ENCODE results near the gene DRG2.

Gene DRG2

DNA sequence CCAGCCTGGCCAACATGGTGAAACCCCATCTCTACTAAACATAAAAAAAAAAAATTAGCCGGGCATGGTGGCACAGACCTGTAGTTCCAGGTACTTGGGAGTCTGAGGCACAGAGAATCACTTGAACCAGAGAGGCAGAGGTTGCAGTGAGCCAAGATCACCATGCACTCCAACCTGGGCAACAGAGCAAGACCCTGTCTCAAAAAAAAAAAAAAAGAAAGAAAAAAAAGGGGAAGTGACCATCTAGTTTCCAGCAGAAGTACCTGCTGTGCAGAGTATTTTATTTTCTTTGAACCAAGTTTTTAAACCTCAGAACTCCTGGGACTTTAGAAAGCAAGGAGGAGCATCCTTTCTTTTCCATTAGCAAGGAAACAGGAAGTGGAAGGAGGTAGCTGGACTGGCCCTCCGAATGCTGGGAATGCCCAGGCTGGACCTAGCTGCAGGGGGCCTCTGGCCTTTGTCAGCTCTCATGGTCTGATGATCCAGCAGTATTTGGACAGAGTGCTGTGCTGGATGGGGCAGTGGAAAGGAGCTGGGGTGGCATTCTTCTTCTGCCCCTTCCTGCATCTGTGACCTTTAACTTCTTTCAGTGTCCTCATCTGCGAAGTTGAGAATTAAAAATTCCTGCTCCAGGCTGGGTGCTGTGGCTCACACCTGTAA lies 41.9 kb upstream of the DRG2 start:
- Histone ChIP-seq H3K27me3 (ENCODE audit: insufficient read depth, poor library complexity, severe bottlenecking) (no peaks in the 10 kb centered on the region), H3K9me3 (ENCODE audit: severe bottlenecking) (no peaks in the 10 kb centered on the region), H3K27ac (ENCODE audit: poor library complexity, severe bottlenecking) (no peak overlapping the region), H3K36me3 (ENCODE audit: low read depth) (peaks cover 33% of the 10 kb centered on the region), H3K4me3 (ENCODE audit: severe bottlenecking) (no peak overlapping the region), H3K4me1 (ENCODE audit: insufficient read depth, poor library complexity, severe bottlenecking) (no peaks in the 10 kb centered on the region)
- TF ChIP-seq, protein P1, sequence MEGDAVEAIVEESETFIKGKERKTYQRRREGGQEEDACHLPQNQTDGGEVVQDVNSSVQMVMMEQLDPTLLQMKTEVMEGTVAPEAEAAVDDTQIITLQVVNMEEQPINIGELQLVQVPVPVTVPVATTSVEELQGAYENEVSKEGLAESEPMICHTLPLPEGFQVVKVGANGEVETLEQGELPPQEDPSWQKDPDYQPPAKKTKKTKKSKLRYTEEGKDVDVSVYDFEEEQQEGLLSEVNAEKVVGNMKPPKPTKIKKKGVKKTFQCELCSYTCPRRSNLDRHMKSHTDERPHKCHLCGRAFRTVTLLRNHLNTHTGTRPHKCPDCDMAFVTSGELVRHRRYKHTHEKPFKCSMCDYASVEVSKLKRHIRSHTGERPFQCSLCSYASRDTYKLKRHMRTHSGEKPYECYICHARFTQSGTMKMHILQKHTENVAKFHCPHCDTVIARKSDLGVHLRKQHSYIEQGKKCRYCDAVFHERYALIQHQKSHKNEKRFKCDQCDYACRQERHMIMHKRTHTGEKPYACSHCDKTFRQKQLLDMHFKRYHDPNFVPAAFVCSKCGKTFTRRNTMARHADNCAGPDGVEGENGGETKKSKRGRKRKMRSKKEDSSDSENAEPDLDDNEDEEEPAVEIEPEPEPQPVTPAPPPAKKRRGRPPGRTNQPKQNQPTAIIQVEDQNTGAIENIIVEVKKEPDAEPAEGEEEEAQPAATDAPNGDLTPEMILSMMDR (IDR thresholded peaks at IDR 0.05; ENCODE audit: poor library complexity, severe bottlenecking) = no peak
- ATAC-seq (ENCODE audit: low read depth) = no peak
- no peak for DNase-seq (ENCODE audit: low spot score)

DNA sequence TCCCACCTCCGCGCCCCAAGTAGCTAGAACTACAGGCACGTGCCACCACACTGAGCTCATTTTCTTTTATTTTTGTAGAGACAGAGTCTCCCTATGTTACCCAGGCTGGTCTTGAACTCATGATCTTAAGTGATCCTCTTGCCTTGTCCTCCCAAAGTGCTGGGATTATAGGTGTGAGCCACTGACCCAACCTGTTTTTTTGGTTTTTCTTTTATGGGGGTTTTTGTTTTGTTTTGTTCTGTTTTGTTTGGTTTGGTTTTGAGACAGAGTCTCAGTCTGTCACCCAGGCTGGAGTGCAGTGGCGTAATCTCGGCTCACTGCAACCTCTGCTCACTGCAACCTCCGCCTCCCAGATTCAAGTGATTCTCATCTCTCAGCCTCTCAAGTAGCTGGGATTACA lies 32.2 kb upstream of the DRG2 start:
- ATAC-seq (ENCODE audit: low read depth) = no peak
- H3K27ac ChIP-seq (ENCODE audit: poor library complexity, severe bottlenecking) = no peak overlapping the region
- H3K4me1 ChIP-seq (ENCODE audit: insufficient read depth, poor library complexity, severe bottlenecking) = peaks cover 4% of the 10 kb centered on the region
- no peaks in the 10 kb centered on the region for H3K9me3 ChIP-seq (ENCODE audit: severe bottlenecking)
- H3K36me3 ChIP-seq (ENCODE audit: low read depth) = peaks cover 47% of the 10 kb centered on the region
- DNase-seq (ENCODE audit: low spot score) = no peak
- TF ChIP-seq, protein P1 (IDR thresholded peaks at IDR 0.05; ENCODE audit: poor library complexity, severe bottlenecking) = no peak
- H3K27me3 ChIP-seq (ENCODE audit: insufficient read depth, poor library complexity, severe bottlenecking) = no peaks in the 10 kb centered on the region
- no peak overlapping the region for H3K4me3 ChIP-seq (ENCODE audit: severe bottlenecking)

DNA sequence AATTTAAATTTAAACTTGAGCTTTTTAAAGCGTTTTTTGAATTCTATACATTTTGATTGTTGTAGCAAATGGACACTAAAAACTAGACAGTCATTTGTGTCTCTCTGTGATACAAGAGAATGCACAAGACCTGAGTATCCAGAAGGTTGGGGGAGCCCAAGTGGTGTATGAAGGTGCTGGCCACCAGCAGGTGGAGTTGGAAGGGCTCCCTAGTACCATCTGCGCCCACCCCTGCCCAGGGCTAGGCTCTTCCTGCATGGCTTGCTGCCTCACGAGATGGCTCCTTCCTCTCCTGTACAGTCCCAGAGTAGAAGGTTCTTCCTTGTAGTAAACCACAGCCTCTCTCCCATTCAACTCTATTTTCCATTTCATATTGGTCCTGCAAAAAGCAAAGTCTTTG lies 31.5 kb upstream of the DRG2 start:
- no peak overlapping the region for H3K27ac ChIP-seq (ENCODE audit: poor library complexity, severe bottlenecking)
- peaks cover 4% of the 10 kb centered on the region for H3K4me1 ChIP-seq (ENCODE audit: insufficient read depth, poor library complexity, severe bottlenecking)
- H3K36me3 ChIP-seq (ENCODE audit: low read depth) = peaks cover 45% of the 10 kb centered on the region
- DNase-seq (ENCODE audit: low spot score) (no peak), ATAC-seq (ENCODE audit: low read depth) (no peak)
- no peaks in the 10 kb centered on the region for H3K27me3 ChIP-seq (ENCODE audit: insufficient read depth, poor library complexity, severe bottlenecking)
- H3K4me3 ChIP-seq (ENCODE audit: severe bottlenecking) = no peak overlapping the region
- TF ChIP-seq, protein P1 (IDR thresholded peaks at IDR 0.05; ENCODE audit: poor library complexity, severe bottlenecking) = no peak
- no peaks in the 10 kb centered on the region for H3K9me3 ChIP-seq (ENCODE audit: severe bottlenecking)

DNA sequence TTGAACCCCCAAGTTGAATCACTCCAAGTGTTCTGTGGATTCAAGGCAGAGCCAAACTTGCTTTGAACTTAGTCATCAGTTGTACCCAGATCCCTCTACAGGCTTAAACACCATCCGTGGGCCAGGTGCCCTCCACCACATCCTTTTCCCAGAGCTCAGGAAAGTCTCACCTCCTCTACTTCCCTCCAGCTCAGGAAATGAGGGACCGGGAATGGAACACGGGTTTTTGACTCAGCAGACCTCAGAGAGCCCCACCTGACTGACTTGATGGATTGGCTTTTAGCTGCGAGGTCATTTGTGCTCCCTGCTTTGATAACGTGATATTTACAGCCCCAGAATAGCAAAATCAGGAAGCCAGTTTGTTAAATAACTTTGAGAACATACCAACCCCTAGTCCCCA lies 28.5 kb upstream of the DRG2 start:
- ATAC-seq (ENCODE audit: low read depth) (no peak), DNase-seq (ENCODE audit: low spot score) (no peak)
- Histone ChIP-seq H3K27me3 (ENCODE audit: insufficient read depth, poor library complexity, severe bottlenecking) (no peaks in the 10 kb centered on the region), H3K36me3 (ENCODE audit: low read depth) (peaks cover 58% of the 10 kb centered on the region), H3K27ac (ENCODE audit: poor library complexity, severe bottlenecking) (peak overlapping the region; percentile 33), H3K4me3 (ENCODE audit: severe bottlenecking) (no peak overlapping the region), H3K4me1 (ENCODE audit: insufficient read depth, poor library complexity, severe bottlenecking) (peaks cover 4% of the 10 kb centered on the region), H3K9me3 (ENCODE audit: severe bottlenecking) (no peaks in the 10 kb centered on the region)
- TF ChIP-seq, protein P1 (IDR thresholded peaks at IDR 0.05; ENCODE audit: poor library complexity, severe bottlenecking) = no peak

DNA sequence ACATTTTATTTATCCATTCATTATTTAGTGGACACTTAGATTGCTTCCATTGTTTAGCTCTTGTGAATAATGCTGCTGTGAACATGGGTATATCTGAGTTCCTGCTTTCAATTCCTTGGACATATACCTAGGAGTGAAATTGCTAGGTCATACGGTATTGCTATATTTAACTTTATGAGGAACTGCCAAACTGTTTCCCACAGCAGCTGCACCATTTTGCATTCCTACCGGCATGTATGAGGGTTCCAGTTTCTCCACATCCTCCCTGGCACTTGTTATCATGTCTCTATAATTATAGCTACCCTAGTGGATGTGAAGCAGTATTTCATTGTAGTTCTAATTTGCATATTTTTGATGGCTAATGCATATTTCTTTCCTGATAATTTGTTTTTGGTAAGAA lies 23.7 kb upstream of the DRG2 start:
- ATAC-seq (ENCODE audit: low read depth) (no peak), DNase-seq (ENCODE audit: low spot score) (no peak)
- TF ChIP-seq, protein P1 (IDR thresholded peaks at IDR 0.05; ENCODE audit: poor library complexity, severe bottlenecking) = no peak
- Histone ChIP-seq H3K9me3 (ENCODE audit: severe bottlenecking) (no peaks in the 10 kb centered on the region), H3K4me3 (ENCODE audit: severe bottlenecking) (no peak overlapping the region), H3K27ac (ENCODE audit: poor library complexity, severe bottlenecking) (no peak overlapping the region), H3K36me3 (ENCODE audit: low read depth) (peaks cover 38% of the 10 kb centered on the region), H3K27me3 (ENCODE audit: insufficient read depth, poor library complexity, severe bottlenecking) (no peaks in the 10 kb centered on the region), H3K4me1 (ENCODE audit: insufficient read depth, poor library complexity, severe bottlenecking) (peaks cover 3% of the 10 kb centered on the region)

All from RWPE2 (cell line).